DMS79 (cell line): ENCODE data around the gene COG4.

ENCODE experiments used
- DNase-seq: peaks from one replicate; lab custom pipeline; 2025; lab: John Stamatoyannopoulos, UW

The COG4 gene

DNA sequence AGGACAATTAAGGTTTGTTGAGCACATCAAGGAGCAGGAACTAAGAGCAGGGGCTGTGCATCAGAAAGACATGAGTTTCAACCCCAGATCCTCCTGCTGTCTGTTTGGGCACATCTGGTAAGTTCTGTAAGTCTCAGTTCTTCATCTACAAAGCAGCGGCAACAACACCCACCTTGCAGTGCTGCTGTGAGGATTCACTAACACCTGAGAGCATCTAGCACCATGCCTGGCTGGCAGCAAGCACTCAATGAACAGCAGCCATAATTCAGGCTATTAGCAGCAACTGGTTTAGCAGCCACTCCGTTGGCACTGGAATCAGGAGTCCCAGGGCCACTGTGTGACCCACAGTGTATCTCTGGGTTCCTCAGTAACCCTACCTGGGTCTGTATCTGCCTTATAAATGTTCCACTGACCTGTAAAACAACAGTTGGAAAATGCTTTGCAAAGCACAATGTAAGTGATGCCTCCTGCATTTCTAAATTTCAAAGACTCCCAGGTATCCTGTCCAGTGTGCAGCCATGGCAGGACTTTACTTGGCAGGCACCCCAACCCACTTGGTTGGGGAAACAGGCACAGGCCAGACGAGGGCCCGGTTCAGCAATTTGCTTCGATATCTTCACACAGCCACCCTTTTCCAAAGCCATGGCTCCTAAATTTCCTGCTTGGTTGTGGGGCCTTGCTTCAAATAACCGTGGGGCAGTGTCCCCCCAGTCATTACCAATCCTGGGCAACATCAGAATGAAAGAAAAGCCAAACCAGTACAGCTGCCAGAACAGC is 88.7 kb downstream of the COG4 start:
- no peak for DNase-seq

GRCh38 chr16:70433458-70434103 is 89.8 kb downstream of the COG4 start:
- DNase-seq = no peak

DNA sequence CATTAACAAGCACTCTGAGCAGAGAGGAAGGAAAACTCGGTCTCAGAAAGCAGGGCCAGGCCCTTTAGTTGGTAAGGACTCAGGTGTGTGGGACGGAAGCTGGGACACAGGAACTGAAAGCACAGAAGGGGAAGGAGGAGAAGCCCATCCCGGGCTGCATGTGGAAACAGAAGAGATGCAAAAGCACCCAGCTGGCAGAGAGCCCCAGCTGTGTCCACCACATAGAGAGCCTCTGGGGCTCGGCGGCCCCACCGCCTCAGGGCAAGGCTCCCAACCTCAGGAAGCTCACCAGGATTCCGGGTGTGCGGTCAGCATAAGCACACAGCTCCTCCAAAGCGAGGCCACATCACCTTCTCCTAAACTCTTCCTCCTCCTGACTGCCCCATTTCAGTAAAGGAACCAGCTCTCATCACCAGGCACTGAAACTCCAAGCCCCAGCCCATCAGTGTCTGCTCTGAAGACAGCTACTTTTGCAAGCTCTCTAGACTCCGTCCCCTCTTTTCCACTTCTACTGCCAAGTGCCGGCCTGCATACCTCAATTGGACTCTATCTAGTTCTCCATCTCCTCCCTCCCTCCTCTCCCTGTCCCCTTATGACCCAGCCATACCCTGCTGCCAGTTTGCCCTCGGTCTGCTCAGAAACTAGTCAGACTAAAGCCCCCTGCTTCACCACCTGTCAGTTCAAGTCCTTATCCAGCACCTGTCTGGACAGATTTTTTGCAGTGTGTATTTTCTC is 90.5 kb downstream of the COG4 start:
- no peak for DNase-seq

DNA sequence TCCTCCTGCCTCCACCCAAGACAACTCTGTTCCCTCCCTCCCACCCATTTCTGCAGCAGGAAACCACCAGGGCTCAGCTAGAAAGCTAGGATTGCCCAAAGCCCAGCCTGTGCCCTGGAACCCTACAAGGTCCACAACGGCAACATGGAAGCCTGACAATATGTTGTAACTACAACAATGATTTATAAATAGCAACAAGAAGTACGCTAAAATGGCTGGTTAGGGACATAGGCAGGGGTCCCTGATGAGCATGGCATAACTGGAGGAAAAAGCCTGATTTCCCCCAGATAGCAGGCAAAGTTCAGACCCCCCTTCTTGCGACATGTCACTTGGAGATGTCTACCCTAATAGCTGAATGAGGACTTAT is 91.0 kb downstream of the COG4 start:
- DNase-seq = no peak

- DNase-seq = no peak
These were observed 92.5 kb downstream of the COG4 start for GRCh38 chr16:70430667-70431536.
